SKM-1 treated with dmso at 0.1 percent for 144 hours (cell line): ENCODE results near the gene RPS6KA2.

Source experiments
- DNase-seq: peaks from one replicate; lab custom pipeline; 2025; ENCODE audit not compliant: unreplicated experiment; lab: John Stamatoyannopoulos, UW

Gene RPS6KA2

GRCh38 chr6:166578536-166579236 lies 48.4 kb downstream of the RPS6KA2 start:
- no peak for DNase-seq

- DNase-seq = no peak
Observed at GRCh38 chr6:166575205-166575604, 51.8 kb downstream of the RPS6KA2 start.

- no peak for DNase-seq
Observed at GRCh38 chr6:166573511-166574216, 53.4 kb downstream of the RPS6KA2 start.

- no peak for DNase-seq
Observed at GRCh38 chr6:166572370-166573261, 54.4 kb downstream of the RPS6KA2 start.

- DNase-seq = no peak
Observed at GRCh38 chr6:166570929-166571713, 55.9 kb downstream of the RPS6KA2 start.

- DNase-seq = no peak
Observed at GRCh38 chr6:166569206-166569605, 57.8 kb downstream of the RPS6KA2 start.

- DNase-seq = no peak
Observed at GRCh38 chr6:166567813-166568212, 59.2 kb downstream of the RPS6KA2 start.

- no peak for DNase-seq
Observed at GRCh38 chr6:166567107-166567506, 59.9 kb downstream of the RPS6KA2 start.

GRCh38 chr6:166566026-166567011 lies 60.7 kb downstream of the RPS6KA2 start:
- no peak for DNase-seq

GRCh38 chr6:166565084-166565967 lies 61.7 kb downstream of the RPS6KA2 start:
- DNase-seq = no peak

- DNase-seq = no peak
Observed at GRCh38 chr6:166563805-166564204, 63.2 kb downstream of the RPS6KA2 start.

GRCh38 chr6:166563200-166563599 lies 63.9 kb downstream of the RPS6KA2 start:
- no peak for DNase-seq

- no peak for DNase-seq
Observed at GRCh38 chr6:166562726-166563125, 64.3 kb downstream of the RPS6KA2 start.

- no peak for DNase-seq
Observed at GRCh38 chr6:166561771-166562359, 65.2 kb downstream of the RPS6KA2 start.

- DNase-seq = no peak
Observed at GRCh38 chr6:166560222-166560621, 66.8 kb downstream of the RPS6KA2 start.

- no peak for DNase-seq
Observed at GRCh38 chr6:166559662-166560061, 67.4 kb downstream of the RPS6KA2 start.

- DNase-seq = no peak
Observed at GRCh38 chr6:166559211-166559610, 67.8 kb downstream of the RPS6KA2 start.
